SK-N-SH (cell line): ENCODE measurements around the gene NPAS3. TPM values are rescaled to one million over a fixed set of nuclear protein-coding genes. Genes with fewer than 3 reads are reported as not detected.
A peak's percentile ranks its signal among the peaks of the same experiment; 100 is the strongest.

Experiments
- CTCF ChIA-PET: fragments of 300-600, 350-600 bp; formaldehyde crosslinking; extraction: SDS; loops from one replicate; lab custom pipeline; 2021; lab: Yijun Ruan, JAX
- POLR2A ChIA-PET: fragments of 350-600 bp; sonication (Branson Sonifier 250); formaldehyde crosslinking; extraction: SDS; loops from one replicate; lab custom pipeline; 2020; ENCODE audit warnings: antibody characterized with exemption, inconsistent platforms; lab: Yijun Ruan, JAX
- DNase-seq: peaks from one replicate; pipeline ENCODE4 v3.0.0; 2012
- H2AFZ ChIP-seq: fragments of 200-600 bp; sonication (generic); 2 replicates; pipeline ENCODE4 v1.8.1; 2016; ENCODE audit warnings: antibody characterized with exemption, mild to moderate bottlenecking, low read depth
- H3F3A ChIP-seq: fragments of 200-600 bp; sonication (generic); replicated peaks from 2 replicates; pipeline ENCODE3; 2016; ENCODE audit warnings: antibody characterized with exemption, mild to moderate bottlenecking; ENCODE audit not compliant: insufficient read depth
- H3K27ac ChIP-seq, 2 experiments: fragments of 200-500 bp in 1 of 2; fragments of 200-600 bp in 1 of 2; sonication (Bioruptor generic) in 1 of 2; sonication (generic), shearing (Covaris generic) in 1 of 2; 2 replicates each; pipeline versions ENCODE4 v1.5.1 to v1.6.1; 2014 to 2016; ENCODE audit warnings: low read depth in 2 of 2, inconsistent platforms in 1 of 2, low read length in 1 of 2, mild to moderate bottlenecking in 1 of 2, mixed read lengths in 1 of 2
- H3K27me3 ChIP-seq: fragments of 200-600 bp; sonication (generic), shearing (Covaris generic); 2 replicates; pipeline ENCODE4 v1.6.1; 2016; ENCODE audit warnings: mixed run types; ENCODE audit not compliant: insufficient read depth
- H3K36me3 ChIP-seq, 2 experiments: fragments of 200-500 bp in 1 of 2; fragments of 200-600 bp in 1 of 2; sonication (Bioruptor generic) in 1 of 2; sonication (generic) in 1 of 2; replicated peaks in 1 of 2; 2 replicates each; pipeline versions ENCODE3 to v1.5.1; 2014 to 2016; ENCODE audit warnings: low read length in 1 of 2, mild to moderate bottlenecking in 1 of 2; ENCODE audit not compliant: insufficient read depth in 2 of 2, control insufficient read depth in 1 of 2
- H3K4me1 ChIP-seq, 2 experiments: fragments of 200-500 bp in 1 of 2; fragments of 200-600 bp in 1 of 2; sonication (Bioruptor generic) in 1 of 2; sonication (generic), shearing (Covaris generic) in 1 of 2; 2 replicates each; pipeline versions ENCODE4 v1.5.1 to v1.6.1; 2014 to 2016; ENCODE audit warnings: low read depth in 1 of 2, low read length in 1 of 2, mixed run types in 1 of 2; ENCODE audit not compliant: insufficient read depth in 2 of 2, control insufficient read depth in 1 of 2
- H3K4me2 ChIP-seq: fragments of 200-600 bp; sonication (generic), shearing (Covaris generic); 2 replicates; pipeline ENCODE4 v1.6.1; 2017; ENCODE audit warnings: mixed run types
- H3K4me3 ChIP-seq, 2 experiments: fragments of 200-500 bp in 1 of 2; fragments of 200-600 bp in 1 of 2; sonication (Bioruptor generic) in 1 of 2; sonication (generic), shearing (Covaris generic) in 1 of 2; 2 replicates each; pipeline versions ENCODE4 v1.5.1 to v1.8.1; 2014 to 2016; ENCODE audit warnings: low read depth in 2 of 2, inconsistent platforms in 1 of 2, low read length in 1 of 2, mild to moderate bottlenecking in 1 of 2, mixed read lengths in 1 of 2, moderate library complexity in 1 of 2
- H3K79me2 ChIP-seq: fragments of 200-600 bp; sonication (generic); 2 replicates; pipeline ENCODE4 v1.8.1; 2017; ENCODE audit warnings: mild to moderate bottlenecking; ENCODE audit not compliant: insufficient read depth
- H3K9ac ChIP-seq: fragments of 200-600 bp; sonication (generic); 2 replicates; pipeline ENCODE4 v1.6.1; 2017; ENCODE audit warnings: mixed run types
- H3K9me2 ChIP-seq: fragments of 200-600 bp; sonication (generic); 2 replicates; pipeline ENCODE4 v1.6.1; 2017; ENCODE audit warnings: mixed run types
- H3K9me3 ChIP-seq: fragments of 200-600 bp; sonication (generic); 2 replicates; pipeline ENCODE4 v1.6.1; 2017; ENCODE audit warnings: mixed run types, mild to moderate bottlenecking, moderate library complexity
- H4K20me1 ChIP-seq: fragments of 200-600 bp; sonication (generic); 2 replicates; pipeline ENCODE4 v1.6.1; 2017; ENCODE audit warnings: mild to moderate bottlenecking, mixed run types; ENCODE audit not compliant: insufficient read depth
- ELF1 ChIP-seq: IDR thresholded peaks from 2 replicates; pipeline ENCODE4 v1.4.0; 2012
- EZH2phosphoT487 ChIP-seq: fragments of 200-600 bp; sonication (generic); IDR thresholded peaks from 2 replicates; pipeline ENCODE4 v1.6.1; 2017; ENCODE audit warnings: low read depth, mixed run types, mild to moderate bottlenecking, antibody characterized with exemption, moderate library complexity, borderline replicate concordance
- FOSL2 ChIP-seq: IDR thresholded peaks from 2 replicates; pipeline ENCODE4 v1.4.0; 2012; ENCODE audit warnings: low read depth, mild to moderate bottlenecking, moderate library complexity, borderline replicate concordance
- FOXM1 ChIP-seq: IDR thresholded peaks from 2 replicates; pipeline ENCODE4 v1.4.0; 2012; ENCODE audit warnings: low read depth, mild to moderate bottlenecking
- MEF2A ChIP-seq: IDR thresholded peaks from 2 replicates; pipeline ENCODE4 v1.4.0; 2012; ENCODE audit warnings: low read depth, borderline replicate concordance
- NFIC ChIP-seq: IDR thresholded peaks from 2 replicates; pipeline ENCODE4 v1.4.0; 2012; ENCODE audit warnings: borderline replicate concordance
- NRF1 ChIP-seq: IDR thresholded peaks from 2 replicates; pipeline ENCODE4 v1.6.1; 2012; ENCODE audit warnings: low read depth, mild to moderate bottlenecking, low read length
- RAD21 ChIP-seq: IDR thresholded peaks from 2 replicates; pipeline ENCODE4 v1.6.1; 2012; ENCODE audit warnings: mild to moderate bottlenecking, low read length
- SIN3A ChIP-seq: IDR thresholded peaks from 2 replicates; pipeline ENCODE4 v1.6.1; 2012; ENCODE audit warnings: low read depth, mild to moderate bottlenecking, low read length, moderate library complexity, borderline replicate concordance
- TAF1 ChIP-seq: IDR thresholded peaks from 2 replicates; pipeline ENCODE4 v1.6.1; 2012; ENCODE audit warnings: low read depth, mild to moderate bottlenecking, low read length, moderate library complexity, borderline replicate concordance
- YY1 ChIP-seq: IDR thresholded peaks from 2 replicates; pipeline ENCODE4 v1.4.0; 2012; ENCODE audit warnings: low read depth, mild to moderate bottlenecking
- WGBS: methylation state at CpG from one replicate; pipeline ENCODE4 v1.1.6; 2017; ENCODE audit warnings: low lambda C conversion rate; 5-methylcytosine and 5-hydroxymethylcytosine counted together
- polyA plus RNA-seq, 3 experiments: library from polyadenylated mRNA; depleted of rRNA; stranded (reverse); fragments of >200 nt; gene quantifications; 2 replicates each; pipeline ENCODE4 v1.2.3, GENCODE V29; 2012
- TF ChIP-seq, protein P1 (sequence below): IDR thresholded peaks from 2 replicates; pipeline ENCODE4 v1.4.0; 2012; ENCODE audit warnings: low read depth, borderline replicate concordance
- TF ChIP-seq, protein P2 (sequence below): IDR thresholded peaks from 2 replicates; pipeline ENCODE4; 2012
- TF ChIP-seq, protein P3 (sequence below): fragments of 150-350 bp; IDR thresholded peaks from 2 replicates; pipeline ENCODE4 v1.6.1; 2016; ENCODE audit warnings: mild to moderate bottlenecking, low read depth, low read length
- TF ChIP-seq, protein P4 (sequence below): IDR thresholded peaks from 2 replicates; pipeline ENCODE4 v1.4.0; 2012; ENCODE audit warnings: low read depth, borderline replicate concordance
- TF ChIP-seq, protein P5 (sequence below): IDR thresholded peaks from 2 replicates; pipeline ENCODE4 v1.4.0; 2012; ENCODE audit warnings: low read depth
- TF ChIP-seq, protein P6 (sequence below): fragments of 200-600 bp; sonication (generic); IDR thresholded peaks from 2 replicates; pipeline ENCODE4 v1.6.1; 2017; ENCODE audit warnings: antibody characterized with exemption, mild to moderate bottlenecking, moderate library complexity

The NPAS3 gene
- polyA plus RNA-seq, 1 of the 3 experiments (the other 2 are of a cell fraction) = 4.3 TPM

DNA sequence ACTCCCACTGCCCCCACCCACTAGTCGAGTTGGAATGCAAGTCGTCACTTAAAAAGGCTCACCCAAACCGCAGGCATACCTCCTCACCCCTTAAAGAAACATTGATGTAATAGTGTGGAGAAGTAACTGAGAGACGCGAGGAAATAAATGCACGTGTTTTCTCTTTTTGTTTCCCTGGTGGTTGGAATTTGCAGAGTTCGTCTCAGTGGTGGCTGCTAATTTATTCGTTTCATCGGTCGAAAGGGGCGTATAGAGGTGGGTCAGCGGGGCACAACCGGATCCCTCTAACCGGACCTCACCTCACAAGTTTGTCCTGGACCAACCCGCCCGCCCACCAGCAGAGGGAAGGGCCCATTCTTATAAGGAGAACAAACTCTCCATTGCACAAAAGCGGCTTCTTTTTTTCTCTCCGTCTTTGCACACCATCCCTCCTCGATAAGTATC is 5.0 kb upstream of the NPAS3 start:
- peak overlapping the region; percentile 93 for H2AFZ ChIP-seq
- peak; percentile 42 for DNase-seq
- peak overlapping the region; percentile 37; the same call in 1 of the 2 replicates for H3K9ac ChIP-seq
- peak overlapping the region in 1 of 2 experiments; percentile 8; a peak in 2 of 4 replicates for H3K27ac ChIP-seq
- under 1% methylated on average over 19 of the region's 19 CpGs for WGBS
- H3K36me3 ChIP-seq = no peaks in the 10 kb centered on the region
- peaks cover 17% of the 10 kb centered on the region for H3F3A ChIP-seq
- H3K27me3 ChIP-seq = no peaks in the 10 kb centered on the region; the same call in 1 of the 2 replicates
- H3K4me1 ChIP-seq = peaks cover 0 to 26% of the 10 kb centered on the region in 2 experiments; a peak in 2 of 4 replicates
- ChIA-PET CTCF (interaction anchor here (1.6 kb wide), 1 partner anchor 33 kb away, joined by 4 read pairs; no protein-coding TSS in a partner anchor), POLR2A (no interaction called here)
- H3K9me2 ChIP-seq = no peaks in the 10 kb centered on the region
- no peaks in the 10 kb centered on the region for H3K9me3 ChIP-seq
- TF ChIP-seq FOXM1 (no peak), FOSL2 (no peak), RAD21 (no peak), NRF1 (no peak), SIN3A (no peak), NFIC (no peak), ELF1 (no peak), EZH2phosphoT487 (no peak), TAF1 (no peak), YY1 (no peak), MEF2A (no peak)
- TF ChIP-seq, protein P1, sequence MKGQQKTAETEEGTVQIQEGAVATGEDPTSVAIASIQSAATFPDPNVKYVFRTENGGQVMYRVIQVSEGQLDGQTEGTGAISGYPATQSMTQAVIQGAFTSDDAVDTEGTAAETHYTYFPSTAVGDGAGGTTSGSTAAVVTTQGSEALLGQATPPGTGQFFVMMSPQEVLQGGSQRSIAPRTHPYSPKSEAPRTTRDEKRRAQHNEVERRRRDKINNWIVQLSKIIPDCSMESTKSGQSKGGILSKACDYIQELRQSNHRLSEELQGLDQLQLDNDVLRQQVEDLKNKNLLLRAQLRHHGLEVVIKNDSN = no peak
- TF ChIP-seq, protein P2, sequence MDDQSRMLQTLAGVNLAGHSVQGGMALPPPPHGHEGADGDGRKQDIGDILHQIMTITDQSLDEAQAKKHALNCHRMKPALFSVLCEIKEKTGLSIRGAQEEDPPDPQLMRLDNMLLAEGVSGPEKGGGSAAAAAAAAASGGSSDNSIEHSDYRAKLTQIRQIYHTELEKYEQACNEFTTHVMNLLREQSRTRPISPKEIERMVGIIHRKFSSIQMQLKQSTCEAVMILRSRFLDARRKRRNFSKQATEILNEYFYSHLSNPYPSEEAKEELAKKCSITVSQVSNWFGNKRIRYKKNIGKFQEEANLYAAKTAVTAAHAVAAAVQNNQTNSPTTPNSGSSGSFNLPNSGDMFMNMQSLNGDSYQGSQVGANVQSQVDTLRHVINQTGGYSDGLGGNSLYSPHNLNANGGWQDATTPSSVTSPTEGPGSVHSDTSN = no peak
- TF ChIP-seq, protein P3, sequence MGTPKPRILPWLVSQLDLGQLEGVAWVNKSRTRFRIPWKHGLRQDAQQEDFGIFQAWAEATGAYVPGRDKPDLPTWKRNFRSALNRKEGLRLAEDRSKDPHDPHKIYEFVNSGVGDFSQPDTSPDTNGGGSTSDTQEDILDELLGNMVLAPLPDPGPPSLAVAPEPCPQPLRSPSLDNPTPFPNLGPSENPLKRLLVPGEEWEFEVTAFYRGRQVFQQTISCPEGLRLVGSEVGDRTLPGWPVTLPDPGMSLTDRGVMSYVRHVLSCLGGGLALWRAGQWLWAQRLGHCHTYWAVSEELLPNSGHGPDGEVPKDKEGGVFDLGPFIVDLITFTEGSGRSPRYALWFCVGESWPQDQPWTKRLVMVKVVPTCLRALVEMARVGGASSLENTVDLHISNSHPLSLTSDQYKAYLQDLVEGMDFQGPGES = no peak
- TF ChIP-seq, protein P4, sequence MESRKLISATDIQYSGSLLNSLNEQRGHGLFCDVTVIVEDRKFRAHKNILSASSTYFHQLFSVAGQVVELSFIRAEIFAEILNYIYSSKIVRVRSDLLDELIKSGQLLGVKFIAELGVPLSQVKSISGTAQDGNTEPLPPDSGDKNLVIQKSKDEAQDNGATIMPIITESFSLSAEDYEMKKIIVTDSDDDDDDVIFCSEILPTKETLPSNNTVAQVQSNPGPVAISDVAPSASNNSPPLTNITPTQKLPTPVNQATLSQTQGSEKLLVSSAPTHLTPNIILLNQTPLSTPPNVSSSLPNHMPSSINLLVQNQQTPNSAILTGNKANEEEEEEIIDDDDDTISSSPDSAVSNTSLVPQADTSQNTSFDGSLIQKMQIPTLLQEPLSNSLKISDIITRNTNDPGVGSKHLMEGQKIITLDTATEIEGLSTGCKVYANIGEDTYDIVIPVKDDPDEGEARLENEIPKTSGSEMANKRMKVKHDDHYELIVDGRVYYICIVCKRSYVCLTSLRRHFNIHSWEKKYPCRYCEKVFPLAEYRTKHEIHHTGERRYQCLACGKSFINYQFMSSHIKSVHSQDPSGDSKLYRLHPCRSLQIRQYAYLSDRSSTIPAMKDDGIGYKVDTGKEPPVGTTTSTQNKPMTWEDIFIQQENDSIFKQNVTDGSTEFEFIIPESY = no peak
- TF ChIP-seq, protein P5, sequence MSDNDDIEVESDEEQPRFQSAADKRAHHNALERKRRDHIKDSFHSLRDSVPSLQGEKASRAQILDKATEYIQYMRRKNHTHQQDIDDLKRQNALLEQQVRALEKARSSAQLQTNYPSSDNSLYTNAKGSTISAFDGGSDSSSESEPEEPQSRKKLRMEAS = peak; percentile 70; the same call in 1 of the 2 replicates
- TF ChIP-seq, protein P6, sequence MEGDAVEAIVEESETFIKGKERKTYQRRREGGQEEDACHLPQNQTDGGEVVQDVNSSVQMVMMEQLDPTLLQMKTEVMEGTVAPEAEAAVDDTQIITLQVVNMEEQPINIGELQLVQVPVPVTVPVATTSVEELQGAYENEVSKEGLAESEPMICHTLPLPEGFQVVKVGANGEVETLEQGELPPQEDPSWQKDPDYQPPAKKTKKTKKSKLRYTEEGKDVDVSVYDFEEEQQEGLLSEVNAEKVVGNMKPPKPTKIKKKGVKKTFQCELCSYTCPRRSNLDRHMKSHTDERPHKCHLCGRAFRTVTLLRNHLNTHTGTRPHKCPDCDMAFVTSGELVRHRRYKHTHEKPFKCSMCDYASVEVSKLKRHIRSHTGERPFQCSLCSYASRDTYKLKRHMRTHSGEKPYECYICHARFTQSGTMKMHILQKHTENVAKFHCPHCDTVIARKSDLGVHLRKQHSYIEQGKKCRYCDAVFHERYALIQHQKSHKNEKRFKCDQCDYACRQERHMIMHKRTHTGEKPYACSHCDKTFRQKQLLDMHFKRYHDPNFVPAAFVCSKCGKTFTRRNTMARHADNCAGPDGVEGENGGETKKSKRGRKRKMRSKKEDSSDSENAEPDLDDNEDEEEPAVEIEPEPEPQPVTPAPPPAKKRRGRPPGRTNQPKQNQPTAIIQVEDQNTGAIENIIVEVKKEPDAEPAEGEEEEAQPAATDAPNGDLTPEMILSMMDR = peak; percentile 58
- peak overlapping the region; percentile 60 to 80 for H3K4me3 ChIP-seq
- H3K4me2 ChIP-seq = peak overlapping the region; percentile 94
- no peaks in the 10 kb centered on the region for H4K20me1 ChIP-seq
- no peaks in the 10 kb centered on the region for H3K79me2 ChIP-seq
